GM21737 (cell line): ENCODE data around the gene DIS3L2.

ENCODE experiments used
- ATAC-seq: cut with Tn5 transposase; IDR thresholded peaks from one replicate; pipeline ENCODE4 v1.9.1; 2021; ENCODE audit warnings: mild to moderate bottlenecking, moderate library complexity; ENCODE audit not compliant: unreplicated experiment

The DIS3L2 gene

GRCh38 chr2:232340171-232340935 is 378.8 kb downstream of the DIS3L2 start:
- ATAC-seq = no peak

GRCh38 chr2:232341061-232341738 is 379.7 kb downstream of the DIS3L2 start:
- no peak for ATAC-seq

DNA sequence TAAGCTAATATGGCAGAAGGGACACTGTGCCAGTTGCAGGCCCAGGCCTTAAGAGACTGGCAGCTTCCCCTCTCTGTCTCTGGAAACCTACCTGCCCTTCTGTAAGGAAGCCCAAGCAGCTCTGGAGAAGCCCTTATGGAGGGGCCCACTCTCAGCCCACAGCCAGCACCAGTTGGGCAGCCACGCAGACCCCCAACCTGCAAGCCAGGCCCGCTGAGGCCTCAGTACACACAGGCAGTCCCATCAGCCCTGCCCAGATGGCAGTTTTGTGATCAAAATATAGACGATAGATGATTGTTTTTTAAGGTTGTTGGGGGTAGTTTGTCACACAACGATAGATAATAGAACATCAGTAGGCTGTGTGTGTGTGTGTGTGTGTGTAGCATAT is 380.2 kb downstream of the DIS3L2 start:
- no peak for ATAC-seq

DNA sequence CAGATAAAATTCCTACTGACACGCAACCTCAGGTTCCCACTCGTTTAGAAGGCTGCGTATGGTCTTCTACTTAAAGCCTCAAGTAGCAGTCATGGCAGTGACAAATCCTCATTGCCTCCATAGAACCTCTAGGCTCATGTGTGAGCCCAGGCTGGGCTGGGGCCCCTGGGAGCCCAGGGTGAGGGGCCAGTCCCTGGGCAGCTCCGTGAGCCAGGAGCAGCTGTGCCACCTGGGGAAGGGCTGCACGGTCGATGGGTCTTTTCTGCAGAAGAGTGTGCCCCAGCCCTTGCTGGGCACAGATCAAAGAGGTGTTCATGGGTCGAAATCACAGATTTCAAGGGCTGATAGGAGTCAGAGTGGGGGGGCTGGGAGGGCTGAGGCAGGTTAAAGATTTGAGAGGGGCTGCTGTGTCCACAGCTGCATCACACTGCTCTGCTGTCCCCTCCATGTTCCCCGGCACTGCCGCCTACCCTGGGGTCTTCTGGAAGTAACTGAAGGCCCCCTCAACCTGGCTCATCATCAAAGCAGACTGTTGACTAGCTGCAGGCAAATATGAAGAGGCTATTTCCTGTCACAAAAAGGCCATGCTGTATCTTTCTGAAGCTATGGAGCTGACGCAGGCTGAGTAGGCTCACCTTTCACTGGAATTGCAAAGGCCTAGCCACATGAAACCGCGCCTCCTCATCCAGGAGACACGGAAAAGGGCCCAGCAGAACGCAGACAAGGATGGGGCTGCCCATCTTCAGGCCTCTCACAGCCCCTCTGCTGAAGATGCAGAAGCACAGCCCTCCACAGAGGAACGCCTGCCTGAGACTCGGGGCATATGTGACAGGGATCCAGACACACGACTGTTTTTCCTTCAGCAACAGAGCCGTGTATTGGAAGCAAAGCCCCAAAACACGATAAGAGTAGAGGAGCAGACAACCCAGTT is 381.4 kb downstream of the DIS3L2 start:
- ATAC-seq = no peak

DNA sequence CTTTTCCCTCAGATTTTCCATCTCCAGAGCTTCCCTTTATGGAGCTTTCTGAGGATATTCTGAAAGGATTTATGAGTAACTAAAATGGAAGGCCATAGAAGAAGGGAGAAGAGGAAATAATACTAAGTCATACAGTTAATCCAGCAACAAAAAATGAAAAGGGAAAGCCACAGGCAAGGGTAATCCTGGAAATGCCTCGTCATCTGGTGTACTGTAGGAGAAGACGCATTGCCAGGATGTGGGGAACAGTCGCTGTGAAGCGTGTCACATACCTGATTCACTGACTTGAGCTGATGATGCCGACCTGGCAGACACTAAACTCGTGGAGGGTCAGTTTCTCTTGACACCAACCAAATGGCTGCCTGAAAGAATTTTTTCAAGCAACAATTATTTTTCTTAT is 382.3 kb downstream of the DIS3L2 start:
- ATAC-seq = no peak

DNA sequence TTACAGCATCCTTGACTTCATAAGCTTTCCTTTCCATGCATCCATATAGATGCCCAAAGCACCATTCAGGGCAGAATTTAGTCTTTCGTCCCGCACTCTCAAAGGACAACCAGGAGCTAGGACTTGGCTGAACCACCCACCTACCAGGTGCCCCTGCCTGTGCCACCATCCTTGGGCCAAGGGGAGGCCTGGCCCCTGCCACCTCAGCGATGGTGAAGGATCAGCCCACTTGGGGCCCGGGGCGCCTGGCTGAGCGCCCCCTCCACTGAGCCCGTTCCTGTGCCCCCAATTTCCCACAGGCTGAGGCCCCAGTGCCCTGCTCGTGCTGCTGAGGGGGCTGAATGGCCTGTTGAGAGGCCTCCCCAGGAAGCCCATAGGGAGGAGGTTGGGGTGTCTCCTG is 383.7 kb downstream of the DIS3L2 start:
- ATAC-seq = no peak

GRCh38 chr2:232347369-232347768 is 385.9 kb downstream of the DIS3L2 start:
- ATAC-seq = no peak

DNA sequence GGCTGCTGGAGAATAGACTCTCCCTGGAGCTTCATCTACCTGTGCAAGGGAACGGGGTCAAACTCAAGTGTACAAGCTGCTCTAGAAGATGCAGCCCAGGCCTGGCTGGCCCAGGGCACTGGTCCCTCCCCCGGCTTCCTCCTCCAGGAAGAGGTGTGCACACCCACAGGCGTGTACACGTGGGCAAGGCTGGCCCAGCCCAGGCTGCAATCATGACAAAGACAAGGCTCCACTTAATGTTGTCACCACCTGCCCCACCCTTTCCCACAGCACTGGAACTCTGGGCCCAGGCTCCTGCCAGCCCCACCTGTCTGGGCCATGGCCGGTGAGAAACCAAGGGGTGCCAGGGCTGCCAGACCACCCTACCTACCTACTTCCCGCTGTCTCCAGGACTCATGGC is 387.4 kb downstream of the DIS3L2 start:
- no peak for ATAC-seq

DNA sequence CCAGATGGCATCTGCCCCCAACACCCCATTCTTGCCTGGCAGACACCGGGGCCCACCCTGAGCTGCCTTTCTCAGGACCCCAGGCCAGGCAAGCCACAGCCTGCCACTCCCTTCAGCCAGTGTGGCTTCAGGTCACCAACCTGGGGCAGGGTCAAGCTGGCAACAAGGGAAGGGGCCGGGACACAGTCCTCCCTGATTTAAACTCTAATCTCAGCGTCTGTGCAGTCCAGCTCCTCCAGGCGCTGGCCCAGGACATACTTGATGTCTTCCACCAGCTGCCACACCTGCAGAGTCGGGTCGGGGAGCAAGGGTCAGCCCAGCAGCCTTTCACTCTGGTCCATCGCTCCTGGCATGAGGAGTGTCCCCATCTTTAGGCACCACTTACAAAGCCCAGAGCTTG is 388.0 kb downstream of the DIS3L2 start:
- no peak for ATAC-seq

DNA sequence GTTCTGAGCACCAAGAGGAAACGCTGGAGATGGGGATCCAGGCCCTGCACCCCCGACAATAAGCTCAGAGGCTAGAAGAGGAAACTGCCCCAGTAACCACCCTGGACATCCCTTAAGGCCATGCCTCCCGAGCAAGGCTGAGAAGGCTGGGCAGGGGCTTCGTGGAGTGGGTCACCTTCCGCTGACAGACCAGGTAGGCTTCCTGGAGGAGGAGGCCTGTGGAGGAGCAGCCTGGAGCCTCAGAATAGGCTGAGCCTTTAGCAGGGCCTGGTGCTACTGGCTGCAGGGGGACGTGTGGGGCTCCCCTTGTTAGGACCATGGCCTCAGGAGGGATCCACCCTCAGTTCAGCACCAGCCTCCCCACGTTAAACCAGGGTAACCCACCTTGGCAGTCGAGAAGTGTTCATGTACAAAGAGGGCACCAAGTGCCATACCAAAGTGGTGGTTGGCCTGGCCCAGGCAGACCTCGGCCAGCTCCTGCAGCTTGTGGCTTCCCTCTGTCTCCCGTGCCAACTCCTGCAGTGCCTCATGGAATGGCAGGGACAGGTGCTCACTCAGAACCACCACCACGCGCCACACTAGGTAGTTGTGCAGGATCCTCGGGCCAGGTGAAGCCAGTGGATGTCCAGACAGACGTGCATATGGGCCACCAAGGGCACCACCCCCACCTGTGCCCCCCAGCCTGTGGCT is 388.6 kb downstream of the DIS3L2 start:
- ATAC-seq = no peak

DNA sequence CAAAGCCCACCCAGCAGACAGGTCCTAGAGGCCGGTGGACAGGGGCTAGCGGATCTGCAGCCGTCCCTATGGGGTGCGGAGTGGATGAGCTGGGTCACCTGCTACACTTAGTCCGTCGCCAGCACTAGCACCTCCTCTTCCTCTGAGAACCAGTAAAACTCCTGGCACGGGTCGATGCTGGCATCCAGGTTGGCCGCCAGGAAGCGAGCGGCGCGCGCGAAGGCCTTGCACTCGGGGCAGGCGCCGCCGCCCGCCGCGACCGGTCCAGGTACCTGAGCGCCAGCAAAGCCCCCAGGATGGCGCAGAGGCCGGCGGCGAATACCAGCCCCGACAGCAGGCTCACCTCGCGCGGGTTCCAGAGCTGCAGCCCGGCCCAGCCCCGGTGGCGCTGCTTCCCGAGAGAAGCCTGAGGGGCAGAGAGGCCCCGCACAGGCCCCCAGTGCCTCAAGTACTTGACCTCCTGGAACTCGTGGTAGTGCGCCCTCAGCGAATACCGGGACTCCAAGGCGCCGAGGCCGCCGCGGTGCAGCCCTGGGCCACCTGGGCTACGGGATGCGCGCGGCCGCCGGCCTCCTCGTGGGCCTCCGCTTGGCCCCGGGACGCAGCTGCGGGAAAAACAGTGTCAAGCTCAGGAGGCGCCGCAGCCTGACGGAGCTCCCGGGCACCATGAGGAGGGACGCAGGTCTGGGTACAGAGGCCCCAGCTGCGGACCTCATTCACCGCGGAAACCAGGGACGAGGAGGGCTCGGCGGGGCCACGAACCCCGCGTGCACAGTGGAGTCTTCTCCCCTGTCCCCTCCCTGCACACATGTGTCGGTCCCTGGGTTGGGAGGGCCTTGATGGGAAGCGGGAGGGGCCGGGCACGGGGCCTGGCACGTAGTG is 389.5 kb downstream of the DIS3L2 start:
- ATAC-seq = no peak

DNA sequence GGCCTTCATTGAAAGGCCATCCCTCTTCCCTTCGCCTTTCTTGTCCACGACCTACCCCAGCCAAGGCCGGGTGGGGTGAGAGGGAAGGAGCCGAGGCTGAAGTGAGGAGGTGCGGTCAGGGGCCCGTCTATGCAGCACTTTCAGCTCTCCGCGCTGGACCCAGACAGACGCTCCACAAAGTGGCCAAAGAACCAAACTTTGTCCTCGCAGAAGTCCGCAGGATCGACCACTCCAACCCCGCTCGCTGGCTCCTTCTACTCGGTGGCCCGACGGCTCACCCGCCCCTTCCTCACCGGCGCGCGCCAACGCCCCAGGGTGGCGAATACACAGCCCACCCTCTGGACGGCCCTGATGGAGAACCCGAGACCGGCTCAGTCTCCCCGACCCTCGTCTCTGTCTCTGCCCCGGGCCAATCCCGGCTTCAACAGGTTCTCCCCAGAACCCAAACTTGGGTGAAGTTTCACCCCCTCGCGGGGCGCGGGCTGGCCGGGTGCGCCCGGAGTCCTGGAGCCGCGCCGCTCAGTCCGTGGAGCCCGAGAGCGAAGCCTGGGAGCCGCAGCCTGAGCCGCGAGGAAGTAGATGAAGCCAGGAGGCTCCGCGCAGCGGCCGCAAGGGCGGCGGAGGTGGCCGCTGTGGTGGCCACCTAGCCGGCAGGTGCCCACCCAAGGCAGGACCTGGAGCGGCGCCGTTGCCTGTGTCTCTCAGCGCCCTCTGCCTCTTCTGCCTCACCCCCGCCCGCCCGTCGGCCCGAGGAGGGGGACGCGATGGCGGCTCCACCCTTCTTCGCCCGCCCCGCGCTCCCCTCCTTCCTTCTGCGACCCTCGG is 390.4 kb downstream of the DIS3L2 start:
- no peak for ATAC-seq

GRCh38 chr2:232352511-232353091 is 391.1 kb downstream of the DIS3L2 start:
- ATAC-seq = no peak

GRCh38 chr2:232353096-232353495 is 391.6 kb downstream of the DIS3L2 start:
- no peak for ATAC-seq

GRCh38 chr2:232353660-232354059 is 392.1 kb downstream of the DIS3L2 start:
- ATAC-seq = no peak

DNA sequence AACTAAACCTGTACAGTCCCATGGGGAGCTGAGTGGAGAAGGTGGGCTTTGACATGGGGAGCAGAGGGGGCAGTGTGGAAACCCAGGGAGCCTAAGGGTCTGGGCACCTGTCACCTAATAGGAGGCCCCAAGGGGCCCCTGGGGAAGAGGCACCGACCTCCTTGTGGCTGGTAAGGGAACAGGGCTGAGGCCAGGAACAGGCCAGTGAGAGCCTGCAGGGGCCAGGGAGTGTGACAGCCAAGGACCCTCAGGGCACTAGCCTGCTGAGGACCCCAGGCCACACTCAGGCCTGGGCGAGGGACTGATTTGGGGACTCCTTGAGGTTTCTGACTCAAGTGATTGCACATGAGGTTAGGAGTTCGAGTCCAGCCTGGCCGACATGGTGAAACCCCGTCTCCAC is 392.6 kb downstream of the DIS3L2 start:
- ATAC-seq = no peak

GRCh38 chr2:232361646-232362045 is 400.1 kb downstream of the DIS3L2 start:
- no peak for ATAC-seq

- ATAC-seq = no peak
Measured at GRCh38 chr2:232362174-232362900, 400.8 kb downstream of the DIS3L2 start.
